ENCODE results near the gene SETD1B.

DNA sequence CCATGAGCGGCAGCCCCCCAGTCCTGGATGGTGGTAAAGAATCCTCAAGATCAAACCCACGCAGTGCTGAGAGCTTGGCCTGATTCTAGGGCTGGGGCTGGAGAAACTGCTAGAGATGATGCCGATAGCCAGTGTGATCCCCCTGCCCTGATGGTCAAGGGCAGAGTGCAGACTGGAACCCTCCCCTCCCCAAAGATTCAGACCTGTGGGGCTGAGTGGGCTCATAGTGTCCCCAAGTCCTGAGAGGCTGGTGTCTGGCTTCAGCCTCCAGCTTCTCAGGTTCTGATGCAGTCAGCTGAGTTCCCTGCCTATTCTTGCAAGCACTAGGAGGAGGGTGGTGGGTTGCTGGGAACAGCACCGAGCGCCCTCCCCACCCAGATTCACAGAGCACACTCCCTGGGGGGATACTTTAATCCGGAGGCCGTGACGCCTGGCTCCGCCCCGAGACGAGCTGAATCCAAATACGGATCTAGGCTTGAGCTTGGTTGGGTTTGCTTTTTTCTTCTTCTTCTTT is 22.3 kb upstream of the SETD1B start:
- TF ChIP-seq RARB (CRISPR knock-in tag; IDR thresholded peaks at IDR 0.05) (no peak), GLIS3 (CRISPR knock-in tag; IDR thresholded peaks at IDR 0.05) (no peak), ZNF565 (CRISPR knock-in tag; conservative IDR thresholded peaks at IDR 0.05; ENCODE audit: low read depth) (no peak), ZFP30 (CRISPR knock-in tag; IDR thresholded peaks at IDR 0.05) (no peak), CREB5 (CRISPR knock-in tag; IDR thresholded peaks at IDR 0.05; ENCODE audit: low read depth) (no peak), CSRNP3 (CRISPR knock-in tag; IDR thresholded peaks at IDR 0.05) (no peak), TOX (CRISPR knock-in tag; IDR thresholded peaks at IDR 0.05; ENCODE audit: borderline replicate concordance) (no peak)
- TF ChIP-seq, protein P1, sequence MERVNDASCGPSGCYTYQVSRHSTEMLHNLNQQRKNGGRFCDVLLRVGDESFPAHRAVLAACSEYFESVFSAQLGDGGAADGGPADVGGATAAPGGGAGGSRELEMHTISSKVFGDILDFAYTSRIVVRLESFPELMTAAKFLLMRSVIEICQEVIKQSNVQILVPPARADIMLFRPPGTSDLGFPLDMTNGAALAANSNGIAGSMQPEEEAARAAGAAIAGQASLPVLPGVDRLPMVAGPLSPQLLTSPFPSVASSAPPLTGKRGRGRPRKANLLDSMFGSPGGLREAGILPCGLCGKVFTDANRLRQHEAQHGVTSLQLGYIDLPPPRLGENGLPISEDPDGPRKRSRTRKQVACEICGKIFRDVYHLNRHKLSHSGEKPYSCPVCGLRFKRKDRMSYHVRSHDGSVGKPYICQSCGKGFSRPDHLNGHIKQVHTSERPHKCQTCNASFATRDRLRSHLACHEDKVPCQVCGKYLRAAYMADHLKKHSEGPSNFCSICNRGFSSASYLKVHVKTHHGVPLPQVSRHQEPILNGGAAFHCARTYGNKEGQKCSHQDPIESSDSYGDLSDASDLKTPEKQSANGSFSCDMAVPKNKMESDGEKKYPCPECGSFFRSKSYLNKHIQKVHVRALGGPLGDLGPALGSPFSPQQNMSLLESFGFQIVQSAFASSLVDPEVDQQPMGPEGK (CRISPR knock-in tag; IDR thresholded peaks at IDR 0.05; ENCODE audit: borderline replicate concordance), result no peak
- TF ChIP-seq, protein P2, sequence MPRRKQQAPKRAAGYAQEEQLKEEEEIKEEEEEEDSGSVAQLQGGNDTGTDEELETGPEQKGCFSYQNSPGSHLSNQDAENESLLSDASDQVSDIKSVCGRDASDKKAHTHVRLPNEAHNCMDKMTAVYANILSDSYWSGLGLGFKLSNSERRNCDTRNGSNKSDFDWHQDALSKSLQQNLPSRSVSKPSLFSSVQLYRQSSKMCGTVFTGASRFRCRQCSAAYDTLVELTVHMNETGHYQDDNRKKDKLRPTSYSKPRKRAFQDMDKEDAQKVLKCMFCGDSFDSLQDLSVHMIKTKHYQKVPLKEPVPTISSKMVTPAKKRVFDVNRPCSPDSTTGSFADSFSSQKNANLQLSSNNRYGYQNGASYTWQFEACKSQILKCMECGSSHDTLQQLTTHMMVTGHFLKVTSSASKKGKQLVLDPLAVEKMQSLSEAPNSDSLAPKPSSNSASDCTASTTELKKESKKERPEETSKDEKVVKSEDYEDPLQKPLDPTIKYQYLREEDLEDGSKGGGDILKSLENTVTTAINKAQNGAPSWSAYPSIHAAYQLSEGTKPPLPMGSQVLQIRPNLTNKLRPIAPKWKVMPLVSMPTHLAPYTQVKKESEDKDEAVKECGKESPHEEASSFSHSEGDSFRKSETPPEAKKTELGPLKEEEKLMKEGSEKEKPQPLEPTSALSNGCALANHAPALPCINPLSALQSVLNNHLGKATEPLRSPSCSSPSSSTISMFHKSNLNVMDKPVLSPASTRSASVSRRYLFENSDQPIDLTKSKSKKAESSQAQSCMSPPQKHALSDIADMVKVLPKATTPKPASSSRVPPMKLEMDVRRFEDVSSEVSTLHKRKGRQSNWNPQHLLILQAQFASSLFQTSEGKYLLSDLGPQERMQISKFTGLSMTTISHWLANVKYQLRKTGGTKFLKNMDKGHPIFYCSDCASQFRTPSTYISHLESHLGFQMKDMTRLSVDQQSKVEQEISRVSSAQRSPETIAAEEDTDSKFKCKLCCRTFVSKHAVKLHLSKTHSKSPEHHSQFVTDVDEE (CRISPR knock-in tag; IDR thresholded peaks at IDR 0.05), result no peak
